ENCODE data around the gene TMEM213. TPM values are rescaled to one million over a fixed set of nuclear protein-coding genes. Genes with fewer than 3 reads are reported as not detected.

TMEM213 gene
- total and polyA plus RNA-seq, 10 of the 15 experiments (the other 5 are each of a cell fraction or from before 2014, with no cell fraction given), result not detected

DNA sequence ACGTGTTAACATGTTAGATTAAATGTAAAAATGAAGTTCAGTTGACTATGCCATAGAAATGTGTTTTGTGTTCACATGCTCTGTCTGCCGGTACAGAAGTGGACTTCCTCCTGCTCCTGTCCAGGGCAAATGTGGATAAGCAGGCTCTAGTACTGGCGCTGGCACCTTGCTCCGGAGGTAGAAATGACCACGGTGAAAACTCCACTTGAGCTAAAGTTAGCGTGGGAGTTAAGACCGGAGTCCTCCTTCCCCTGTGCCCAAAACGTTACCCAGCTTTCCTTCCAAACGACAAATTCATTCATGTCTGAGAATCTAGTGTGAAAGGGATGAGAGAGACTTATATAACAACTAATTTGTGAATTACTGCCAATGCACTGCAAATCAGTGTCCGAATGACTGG lies 35.2 kb downstream of the TMEM213 start:
- BruUV-seq (replicated peaks), result no TSS peak
- ChIA-PET POLR2A (no interaction called here), SMC1A (ENCODE audit: uncharacterized antibody, unreplicated experiment) (no interaction called here), CTCF (interaction anchor here (1.3 kb wide), 1 partner anchor 53 kb away, joined by 4 read pairs; no protein-coding TSS in a partner anchor), RAD21 (ENCODE audit: unreplicated experiment) (no interaction called here)
- no peak for ATAC-seq
- H3K4me1 ChIP-seq (ENCODE audit: control insufficient read depth, insufficient read depth, low read length), result no peaks in the 10 kb centered on the region
- TF ChIP-seq, protein P1, sequence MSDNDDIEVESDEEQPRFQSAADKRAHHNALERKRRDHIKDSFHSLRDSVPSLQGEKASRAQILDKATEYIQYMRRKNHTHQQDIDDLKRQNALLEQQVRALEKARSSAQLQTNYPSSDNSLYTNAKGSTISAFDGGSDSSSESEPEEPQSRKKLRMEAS (IDR thresholded peaks at IDR 0.05; ENCODE audit: low read depth, low read length), result no peak
- TF ChIP-seq ZNF24 (IDR thresholded peaks at IDR 0.05) (no peak), FOXM1 (IDR thresholded peaks at IDR 0.05; ENCODE audit: low read depth, low read length) (no peak), NFXL1 (IDR thresholded peaks at IDR 0.05; ENCODE audit: borderline replicate concordance) (no peak), CREB1 (IDR thresholded peaks at IDR 0.05; ENCODE audit: low read depth) (no peak)
- TF ChIP-seq, protein P2, sequence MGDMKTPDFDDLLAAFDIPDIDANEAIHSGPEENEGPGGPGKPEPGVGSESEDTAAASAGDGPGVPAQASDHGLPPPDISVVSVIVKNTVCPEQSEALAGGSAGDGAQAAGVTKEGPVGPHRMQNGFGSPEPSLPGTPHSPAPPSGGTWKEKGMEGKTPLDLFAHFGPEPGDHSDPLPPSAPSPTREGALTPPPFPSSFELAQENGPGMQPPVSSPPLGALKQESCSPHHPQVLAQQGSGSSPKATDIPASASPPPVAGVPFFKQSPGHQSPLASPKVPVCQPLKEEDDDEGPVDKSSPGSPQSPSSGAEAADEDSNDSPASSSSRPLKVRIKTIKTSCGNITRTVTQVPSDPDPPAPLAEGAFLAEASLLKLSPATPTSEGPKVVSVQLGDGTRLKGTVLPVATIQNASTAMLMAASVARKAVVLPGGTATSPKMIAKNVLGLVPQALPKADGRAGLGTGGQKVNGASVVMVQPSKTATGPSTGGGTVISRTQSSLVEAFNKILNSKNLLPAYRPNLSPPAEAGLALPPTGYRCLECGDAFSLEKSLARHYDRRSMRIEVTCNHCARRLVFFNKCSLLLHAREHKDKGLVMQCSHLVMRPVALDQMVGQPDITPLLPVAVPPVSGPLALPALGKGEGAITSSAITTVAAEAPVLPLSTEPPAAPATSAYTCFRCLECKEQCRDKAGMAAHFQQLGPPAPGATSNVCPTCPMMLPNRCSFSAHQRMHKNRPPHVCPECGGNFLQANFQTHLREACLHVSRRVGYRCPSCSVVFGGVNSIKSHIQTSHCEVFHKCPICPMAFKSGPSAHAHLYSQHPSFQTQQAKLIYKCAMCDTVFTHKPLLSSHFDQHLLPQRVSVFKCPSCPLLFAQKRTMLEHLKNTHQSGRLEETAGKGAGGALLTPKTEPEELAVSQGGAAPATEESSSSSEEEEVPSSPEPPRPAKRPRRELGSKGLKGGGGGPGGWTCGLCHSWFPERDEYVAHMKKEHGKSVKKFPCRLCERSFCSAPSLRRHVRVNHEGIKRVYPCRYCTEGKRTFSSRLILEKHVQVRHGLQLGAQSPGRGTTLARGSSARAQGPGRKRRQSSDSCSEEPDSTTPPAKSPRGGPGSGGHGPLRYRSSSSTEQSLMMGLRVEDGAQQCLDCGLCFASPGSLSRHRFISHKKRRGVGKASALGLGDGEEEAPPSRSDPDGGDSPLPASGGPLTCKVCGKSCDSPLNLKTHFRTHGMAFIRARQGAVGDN (IDR thresholded peaks at IDR 0.05), result no peak
- DNase-seq (ENCODE audit: low read depth, low spot score), result no peak
- H3K27ac ChIP-seq (ENCODE audit: control insufficient read depth, insufficient read depth), result no peak overlapping the region
- no peak overlapping the region for H2AFZ ChIP-seq (ENCODE audit: control insufficient read depth, low read depth, low read length)
- in situ Hi-C loops (cut with MboI), result no loop called here
- H3K4me2 ChIP-seq (ENCODE audit: control insufficient read depth, insufficient read depth), result no peak overlapping the region
- FAIRE-seq, result no peak
- no peaks in the 10 kb centered on the region for H3K79me2 ChIP-seq (ENCODE audit: control insufficient read depth, insufficient read depth, low read length)
- H3K4me3 ChIP-seq, result no peak overlapping the region
- no peaks in the 10 kb centered on the region for H4K20me1 ChIP-seq (ENCODE audit: control insufficient read depth, insufficient read depth)
- no peaks in the 10 kb centered on the region for H3K9me3 ChIP-seq (replicated peaks; ENCODE audit: control insufficient read depth, insufficient read depth, low read length)
- H3K36me3 ChIP-seq (ENCODE audit: control insufficient read depth in 2 of 2, insufficient read depth in 2 of 2, low read length in 1 of 2), result no peaks in the 10 kb centered on the region
- intact Hi-C loops (cut with micrococcal nuclease; ENCODE audit: unreplicated experiment), result no loop called here
- H3K27me3 ChIP-seq (replicated peaks in 1 of 2; ENCODE audit: control insufficient read depth in 2 of 2, insufficient read depth in 2 of 2, low read length in 1 of 2), result no peaks in the 10 kb centered on the region
- 72% methylated on average over 10 of the region's 10 CpGs for WGBS (ENCODE audit: insufficient coverage, insufficient replicate concordance, low lambda C conversion rate, missing lambda C conversion rate)
- no peak overlapping the region for H3K9ac ChIP-seq (ENCODE audit: control insufficient read depth, insufficient read depth, low read length)
